HG03060 (cell line): Measurements from ENCODE around the gene TMEM129.
"Not testable (repeated sequence)": the region's sequence is repeated elsewhere in the genome, so short reads cannot be mapped to it uniquely, and the experiment has no call there.

Source experiments
- ATAC-seq: cut with Tn5 transposase; IDR thresholded peaks from one replicate; pipeline ENCODE4 v1.9.1; 2021; ENCODE audit warnings: low read depth, moderate number of reproducible peaks; ENCODE audit not compliant: unreplicated experiment

TMEM129 gene

DNA sequence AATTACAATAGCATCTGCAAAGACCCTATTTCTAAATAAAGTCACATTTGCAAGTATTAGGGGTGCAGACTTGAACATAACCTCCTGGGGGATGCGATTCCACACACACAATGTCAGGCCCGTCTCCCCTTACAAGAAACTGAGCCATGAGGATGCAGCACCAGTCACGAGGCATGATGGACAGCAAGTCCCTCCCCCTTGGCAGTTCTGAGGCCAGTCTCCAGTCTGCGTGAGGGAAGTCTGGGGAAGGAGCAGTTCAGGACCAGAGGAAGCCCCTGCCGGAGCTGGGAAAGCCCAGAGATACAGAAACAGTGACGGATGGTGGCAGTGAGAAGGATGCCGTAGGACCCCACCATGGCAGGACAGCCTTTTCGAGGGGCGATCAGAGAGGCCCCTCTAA, 46.4 kb downstream of the TMEM129 start:
- no peak for ATAC-seq

DNA sequence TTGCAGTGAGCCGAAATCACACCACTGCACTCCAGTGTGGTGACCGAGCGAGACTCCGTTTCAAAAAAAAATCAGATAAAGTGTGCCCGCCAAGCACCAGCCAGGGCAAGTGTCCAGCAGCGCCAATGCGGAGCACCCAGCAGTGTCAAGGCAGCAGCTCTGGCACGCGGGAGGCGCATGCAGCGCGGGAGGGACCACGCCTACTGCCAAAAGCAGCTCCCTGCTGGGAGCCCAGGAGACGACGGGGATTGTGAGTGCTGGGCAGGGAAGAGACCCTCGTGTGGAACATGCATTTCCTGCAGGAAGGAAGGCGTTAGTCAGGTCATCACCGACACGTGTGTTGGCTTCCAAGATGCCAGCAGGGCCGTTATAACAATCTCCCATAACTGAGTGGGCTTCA, 47.5 kb downstream of the TMEM129 start:
- ATAC-seq, result no peak

DNA sequence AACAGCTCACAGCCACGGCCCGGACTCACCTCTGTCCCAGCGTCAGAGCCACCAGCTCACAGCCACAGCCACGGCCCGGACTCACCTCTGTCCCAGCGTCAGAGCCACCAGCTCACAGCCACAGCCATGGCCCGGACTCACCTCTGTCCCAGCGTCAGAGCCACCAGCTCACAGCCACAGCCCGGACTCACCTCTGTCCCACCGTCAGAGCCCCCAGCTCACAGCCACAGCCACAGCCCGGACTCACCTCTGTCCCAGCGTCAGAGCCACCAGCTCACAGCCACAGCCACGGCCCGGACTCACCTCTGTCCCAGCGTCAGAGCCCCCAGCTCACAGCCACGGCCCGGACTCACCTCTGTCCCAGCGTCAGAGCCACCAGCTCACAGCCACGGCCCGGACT, 50.1 kb downstream of the TMEM129 start:
- ATAC-seq, result not testable (repeated sequence)

DNA sequence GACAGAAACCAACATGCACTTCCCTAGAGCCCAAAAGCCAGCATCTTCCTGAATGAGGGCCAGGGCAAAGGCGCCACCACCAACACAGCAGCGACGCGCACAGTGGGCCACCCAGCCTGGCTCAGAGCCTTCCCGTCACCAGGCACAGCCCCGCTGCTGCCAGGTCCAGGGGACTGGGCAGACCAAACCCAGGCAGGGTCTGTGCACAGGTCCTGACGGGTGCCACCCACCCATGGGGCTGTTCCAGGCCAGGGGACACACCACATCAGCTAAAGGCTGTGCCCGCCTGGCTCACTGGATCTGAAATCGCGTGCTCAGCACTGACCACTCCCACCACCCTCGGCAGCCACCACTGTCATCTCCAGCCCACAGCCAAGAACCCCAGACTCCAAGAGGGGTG, 50.8 kb downstream of the TMEM129 start:
- ATAC-seq, result no peak

DNA sequence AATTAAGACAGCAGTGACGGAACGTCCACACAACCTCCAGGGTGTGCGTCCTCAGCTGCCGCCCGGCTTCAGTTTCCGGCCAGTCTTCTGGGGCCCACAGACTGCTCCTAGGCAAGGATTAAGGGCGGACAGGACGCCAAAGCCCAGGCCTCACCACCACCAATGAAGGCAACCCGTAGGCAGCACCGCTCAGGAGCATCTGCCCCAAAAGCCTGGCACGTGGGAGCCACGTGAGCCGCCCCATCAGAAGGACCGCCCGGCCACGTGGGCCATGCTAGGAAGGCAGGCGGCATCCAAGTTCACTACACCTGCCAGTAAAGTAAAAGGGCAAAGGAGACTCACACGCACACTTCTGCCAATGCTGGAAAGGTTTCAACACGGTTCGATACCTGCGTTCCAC, 51.3 kb downstream of the TMEM129 start:
- no peak for ATAC-seq

DNA sequence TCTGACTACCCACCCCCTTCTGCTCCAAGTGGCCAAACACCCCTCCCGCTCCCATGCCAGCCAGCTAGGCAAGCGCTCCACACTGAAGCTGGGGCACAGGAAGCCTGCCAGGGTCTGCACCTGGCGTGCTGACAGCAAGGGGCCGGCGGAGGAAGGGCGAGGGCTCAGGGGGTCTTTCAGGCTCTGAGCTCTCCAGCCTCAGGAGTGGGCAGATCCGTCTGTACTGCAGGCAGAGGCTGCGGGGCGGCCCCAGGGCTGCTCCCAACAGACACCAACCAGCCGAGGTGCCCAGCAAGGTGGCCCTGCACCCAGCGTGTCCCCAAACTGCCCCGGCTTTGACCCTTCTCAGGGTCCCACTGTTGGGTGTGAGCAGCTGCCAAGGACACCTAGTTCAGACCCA, 51.9 kb downstream of the TMEM129 start:
- ATAC-seq, result no peak

DNA sequence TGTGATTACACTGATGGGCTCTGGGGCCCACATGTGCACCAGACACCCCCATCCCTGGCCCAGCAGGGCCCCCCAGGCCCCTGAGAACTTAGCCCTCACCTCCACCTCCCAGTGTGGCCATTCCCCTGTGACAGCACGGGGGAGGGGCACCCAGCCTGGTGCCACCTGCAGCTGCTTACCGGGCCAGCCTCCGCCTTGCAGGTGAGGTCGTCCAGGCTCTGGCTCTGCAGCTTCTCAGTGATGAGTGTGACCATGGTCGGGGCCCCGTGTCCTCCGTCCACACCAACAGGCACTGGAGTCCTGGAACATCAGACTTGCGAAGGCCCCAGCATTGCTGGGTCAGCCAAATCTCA, 52.7 kb downstream of the TMEM129 start:
- ATAC-seq, result no peak

DNA sequence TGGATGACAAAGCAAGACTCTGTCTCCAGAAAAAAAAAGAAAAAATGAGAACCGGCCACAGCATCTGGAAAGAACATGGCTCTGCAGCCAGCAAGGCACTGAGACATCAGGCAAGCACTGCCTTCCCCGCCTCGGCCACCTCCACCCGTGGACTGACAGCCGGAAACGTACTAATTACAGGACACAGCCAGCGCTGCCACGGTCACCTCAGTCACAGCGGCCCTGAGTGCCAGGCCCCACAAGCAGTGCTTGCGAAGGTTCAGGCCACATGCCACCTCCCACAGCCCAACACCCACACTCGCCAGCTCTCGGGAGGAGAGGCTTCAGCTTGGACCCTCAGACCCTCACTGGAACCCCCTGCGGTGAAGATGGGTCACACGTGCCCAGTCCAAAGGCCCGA, 53.9 kb downstream of the TMEM129 start:
- ATAC-seq, result no peak

DNA sequence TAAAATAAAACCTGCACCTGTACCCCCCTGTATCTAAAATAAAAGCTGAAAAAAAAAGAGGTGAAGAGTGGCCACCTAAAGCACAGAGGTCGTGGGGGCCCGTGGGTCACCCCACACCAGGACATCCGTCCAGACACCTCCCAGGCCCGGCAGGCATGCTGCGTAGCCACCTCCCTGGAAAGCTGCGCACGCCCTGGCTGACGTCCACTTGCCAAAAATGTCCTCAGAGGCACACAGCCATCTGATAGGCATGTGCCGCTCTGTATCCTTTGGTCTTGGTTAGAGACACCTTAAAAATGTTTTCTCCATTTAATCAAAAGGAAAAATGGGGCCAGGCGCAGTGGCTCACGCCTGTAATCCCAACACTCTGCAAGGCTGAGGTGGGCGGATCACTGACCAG, 54.7 kb downstream of the TMEM129 start:
- no peak for ATAC-seq
